T-helper 1 cell treated with Interleukin-12 subunit alpha and Interleukin-12 subunit beta and Interleukin-4 antibody, amounts not matched to agents 30 ng/mL and 1 ng/mL, for 36 hours (primary cell): ENCODE results near the gene FANK1. TPM values are rescaled to one million over a fixed set of nuclear protein-coding genes. Genes with fewer than 3 reads are reported as not detected.
"Not testable (repeated sequence)": the region's sequence is repeated elsewhere in the genome, so short reads cannot be mapped to it uniquely, and the experiment has no call there.

ENCODE experiments used
- intact Hi-C: fragments of 100-400 bp; cut with micrococcal nuclease; formaldehyde crosslinking; loops from one replicate; pipeline ENCODE4 v1.15.1; 2024
- total RNA-seq: library from RNA; stranded (reverse); gene quantifications from 2 replicates; pipeline ENCODE4 v1.2.3, GENCODE V29; 2022

FANK1 gene
- total RNA-seq, 1 donor from 2014 or later, result not detected

- intact Hi-C loops, result no loop called here
These were observed 9.4 kb upstream of the FANK1 start for GRCh38 chr10:125886914-125887512.

- intact Hi-C loops, result not testable (repeated sequence)
These were observed 6.9 kb upstream of the FANK1 start for GRCh38 chr10:125889441-125889840.

GRCh38 chr10:125892402-125892801 is 4.0 kb upstream of the FANK1 start:
- intact Hi-C loops, result not testable (repeated sequence)

- intact Hi-C loops, result not testable (repeated sequence)
These were observed 2.2 kb upstream of the FANK1 start for GRCh38 chr10:125894176-125894575.

GRCh38 chr10:125895130-125896087 is 955 bp upstream of the FANK1 start:
- intact Hi-C loops, result loop anchor here (1.0 kb wide), 2 partner anchors 72 to 176 kb away; partner anchors contain the start of genes BCCIP, EDRF1 and UROS

- intact Hi-C loops, result not testable (repeated sequence)
These were observed 953 bp downstream of the FANK1 start for GRCh38 chr10:125897317-125897716.

- intact Hi-C loops, result not testable (repeated sequence)
These were observed 4.6 kb downstream of the FANK1 start for GRCh38 chr10:125900963-125901362.

GRCh38 chr10:125903135-125903640 is 6.8 kb downstream of the FANK1 start:
- intact Hi-C loops, result not testable (repeated sequence)

- intact Hi-C loops, result not testable (repeated sequence)
These were observed 9.0 kb downstream of the FANK1 start for GRCh38 chr10:125905069-125905994.

GRCh38 chr10:125907598-125907997 is 11.2 kb downstream of the FANK1 start:
- intact Hi-C loops, result not testable (repeated sequence)

GRCh38 chr10:125908813-125909212 is 12.4 kb downstream of the FANK1 start:
- intact Hi-C loops, result not testable (repeated sequence)

- intact Hi-C loops, result not testable (repeated sequence)
These were observed 13.1 kb downstream of the FANK1 start for GRCh38 chr10:125909491-125909890.

GRCh38 chr10:125911145-125911544 is 14.8 kb downstream of the FANK1 start:
- intact Hi-C loops, result no loop called here

- intact Hi-C loops, result no loop called here
These were observed 15.6 kb downstream of the FANK1 start for GRCh38 chr10:125911990-125912389.

- intact Hi-C loops, result not testable (repeated sequence)
These were observed 16.9 kb downstream of the FANK1 start for GRCh38 chr10:125913277-125913676.

- intact Hi-C loops, result no loop called here
These were observed 20.6 kb downstream of the FANK1 start for GRCh38 chr10:125916977-125917376.

GRCh38 chr10:125917704-125918361 is 21.5 kb downstream of the FANK1 start:
- intact Hi-C loops, result not testable (repeated sequence)

- intact Hi-C loops, result not testable (repeated sequence)
These were observed 25.4 kb downstream of the FANK1 start for GRCh38 chr10:125921643-125922306.

- intact Hi-C loops, result no loop called here
These were observed 29.0 kb downstream of the FANK1 start for GRCh38 chr10:125925262-125925834.

- intact Hi-C loops, result no loop called here
These were observed 29.9 kb downstream of the FANK1 start for GRCh38 chr10:125926247-125926646.
